Activated B cell treated with CpG ODN at 0.5 μM for 24 hours (primary cell): Measurements from ENCODE around the gene PTDSS2. TPM values are rescaled to one million over a fixed set of nuclear protein-coding genes. Genes with fewer than 3 reads are reported as not detected.
A peak's percentile ranks its signal among the peaks of the same experiment; 100 is the strongest.
"Not testable (repeated sequence)": the region's sequence is repeated elsewhere in the genome, so short reads cannot be mapped to it uniquely, and the experiment has no call there.

Source experiments
- ATAC-seq: fragments of 200-7000 bp; cut with Tn5 transposase; one replicate; pipeline ENCODE4 v1.10.0; 2021; ENCODE audit warnings: low read depth, mild to moderate bottlenecking, moderate library complexity
- CTCF ChIA-PET: fragments of 350-600 bp; sonication (Branson Sonifier 250); formaldehyde crosslinking; loops from one replicate; lab custom pipeline; 2021; ENCODE audit warnings: antibody characterized with exemption; lab: Charles Lee
- POLR2A ChIA-PET: fragments of 350-600 bp; sonication (Branson Sonifier 250); formaldehyde crosslinking; loops from one replicate; lab custom pipeline; 2021; ENCODE audit warnings: antibody characterized with exemption; lab: Charles Lee
- DNase-seq: peaks from one replicate; pipeline ENCODE4 v3.0.0; 2022
- H3K27ac Mint-ChIP-seq: one replicate; pipeline ENCODE4 v1.8.0; 2020; ENCODE audit warnings: mixed read lengths
- H3K27me3 Mint-ChIP-seq: one replicate; pipeline ENCODE4 v1.8.0; 2021; ENCODE audit warnings: mixed read lengths
- H3K36me3 Mint-ChIP-seq: one replicate; pipeline ENCODE4 v1.8.0; 2021; ENCODE audit warnings: low read depth, mixed read lengths
- H3K4me1 Mint-ChIP-seq: one replicate; pipeline ENCODE4 v1.8.0; 2021; ENCODE audit warnings: mixed read lengths
- H3K4me3 Mint-ChIP-seq: one replicate; pipeline ENCODE4 v1.8.0; 2020; ENCODE audit warnings: mild to moderate bottlenecking, mixed read lengths
- H3K9me3 Mint-ChIP-seq: one replicate; pipeline ENCODE4 v1.8.0; 2020; ENCODE audit warnings: mixed read lengths
- CTCF ChIP-seq: fragments of 200-600 bp; IDR thresholded peaks from one replicate; pipeline ENCODE4 v1.8.0; 2022; ENCODE audit warnings: antibody characterized with exemption, mild to moderate bottlenecking
- intact Hi-C: fragments of 100-400 bp; cut with micrococcal nuclease; formaldehyde crosslinking; loops from one replicate; pipeline ENCODE4 v1.15.1; 2024
- total RNA-seq: library from RNA; stranded (reverse); gene quantifications from 2 replicates; pipeline ENCODE4 v1.2.3, GENCODE V29; 2022

PTDSS2 gene
- total RNA-seq, 1 donor from 2014 or later = 22.0 TPM

- no peak for TF ChIP-seq CTCF
- CTCF ChIA-PET = no interaction called here
- Mint-ChIP-seq H3K4me3 (no peak overlapping the region), H3K36me3 (peaks cover 2% of the 10 kb centered on the region), H3K9me3 (no peaks in the 10 kb centered on the region), H3K27ac (no peak overlapping the region), H3K27me3 (no peaks in the 10 kb centered on the region), H3K4me1 (peaks cover 23% of the 10 kb centered on the region)
- DNase-seq (peak; percentile 14), ATAC-seq (no peak)
- intact Hi-C loops = no loop called here
- POLR2A ChIA-PET = no interaction called here
Observed at GRCh38 chr11:419248-420005, 30.7 kb upstream of the PTDSS2 start.

- intact Hi-C loops = no loop called here
- Mint-ChIP-seq H3K4me3 (no peak overlapping the region), H3K27me3 (no peaks in the 10 kb centered on the region), H3K4me1 (peaks cover 14% of the 10 kb centered on the region), H3K36me3 (peaks cover 8% of the 10 kb centered on the region), H3K27ac (no peak overlapping the region), H3K9me3 (peaks cover 2% of the 10 kb centered on the region)
- ChIA-PET POLR2A (no interaction called here), CTCF (no interaction called here)
- peak; percentile 14 for DNase-seq
- TF ChIP-seq CTCF = no peak
- no peak for ATAC-seq
Observed at GRCh38 chr11:420054-420910, 29.8 kb upstream of the PTDSS2 start.

- H3K4me1 Mint-ChIP-seq = peaks cover 8% of the 10 kb centered on the region
- no peak for ATAC-seq
- no peak overlapping the region for H3K27ac Mint-ChIP-seq
- no peak overlapping the region for H3K4me3 Mint-ChIP-seq
- TF ChIP-seq CTCF = no peak
- peaks cover 4% of the 10 kb centered on the region for H3K9me3 Mint-ChIP-seq
- intact Hi-C loops = no loop called here
- ChIA-PET CTCF (no interaction called here), POLR2A (no interaction called here)
- H3K27me3 Mint-ChIP-seq = no peaks in the 10 kb centered on the region
- DNase-seq = no peak
- peaks cover 10% of the 10 kb centered on the region for H3K36me3 Mint-ChIP-seq
Observed at GRCh38 chr11:420911-421321, 29.2 kb upstream of the PTDSS2 start.

GRCh38 chr11:422249-422656 lies 27.8 kb upstream of the PTDSS2 start:
- Mint-ChIP-seq H3K36me3 (peaks cover 10% of the 10 kb centered on the region), H3K4me1 (peaks cover 2% of the 10 kb centered on the region), H3K4me3 (no peak overlapping the region), H3K9me3 (peaks cover 4% of the 10 kb centered on the region), H3K27me3 (no peaks in the 10 kb centered on the region), H3K27ac (no peak overlapping the region)
- ChIA-PET POLR2A (no interaction called here), CTCF (no interaction called here)
- DNase-seq (no peak), ATAC-seq (no peak)
- intact Hi-C loops = no loop called here
- TF ChIP-seq CTCF = no peak

GRCh38 chr11:424232-424631 lies 25.8 kb upstream of the PTDSS2 start:
- POLR2A ChIA-PET = no interaction called here
- CTCF ChIA-PET = no interaction called here
- H3K9me3 Mint-ChIP-seq = peaks cover 4% of the 10 kb centered on the region
- H3K4me1 Mint-ChIP-seq = no peaks in the 10 kb centered on the region
- H3K27me3 Mint-ChIP-seq = no peaks in the 10 kb centered on the region
- no peak overlapping the region for H3K27ac Mint-ChIP-seq
- intact Hi-C loops = no loop called here
- DNase-seq = no peak
- H3K36me3 Mint-ChIP-seq = peaks cover 19% of the 10 kb centered on the region
- TF ChIP-seq CTCF = no peak
- ATAC-seq = no peak
- no peak overlapping the region for H3K4me3 Mint-ChIP-seq

- CTCF ChIA-PET = not testable (repeated sequence)
Observed at GRCh38 chr11:424766-425165, 25.3 kb upstream of the PTDSS2 start.

More at GRCh38 chr11:424766-425165, 25.3 kb upstream of the PTDSS2 start:
- H3K27ac Mint-ChIP-seq, intact Hi-C loops, H3K9me3 Mint-ChIP-seq, POLR2A ChIA-PET, ATAC-seq, DNase-seq, H3K4me1 Mint-ChIP-seq, H3K4me3 Mint-ChIP-seq, H3K27me3 Mint-ChIP-seq: not testable (repeated sequence)
- H3K36me3 Mint-ChIP-seq = peaks cover 19% of the 10 kb centered on the region
